NCI-H1417 treated with DMSO at 0.1 percent for 48 hours (cell line): ENCODE measurements around the gene TMEM220.

Source experiments
- DNase-seq: peaks from one replicate; lab custom pipeline; 2025; lab: John Stamatoyannopoulos, UW

Gene TMEM220

DNA sequence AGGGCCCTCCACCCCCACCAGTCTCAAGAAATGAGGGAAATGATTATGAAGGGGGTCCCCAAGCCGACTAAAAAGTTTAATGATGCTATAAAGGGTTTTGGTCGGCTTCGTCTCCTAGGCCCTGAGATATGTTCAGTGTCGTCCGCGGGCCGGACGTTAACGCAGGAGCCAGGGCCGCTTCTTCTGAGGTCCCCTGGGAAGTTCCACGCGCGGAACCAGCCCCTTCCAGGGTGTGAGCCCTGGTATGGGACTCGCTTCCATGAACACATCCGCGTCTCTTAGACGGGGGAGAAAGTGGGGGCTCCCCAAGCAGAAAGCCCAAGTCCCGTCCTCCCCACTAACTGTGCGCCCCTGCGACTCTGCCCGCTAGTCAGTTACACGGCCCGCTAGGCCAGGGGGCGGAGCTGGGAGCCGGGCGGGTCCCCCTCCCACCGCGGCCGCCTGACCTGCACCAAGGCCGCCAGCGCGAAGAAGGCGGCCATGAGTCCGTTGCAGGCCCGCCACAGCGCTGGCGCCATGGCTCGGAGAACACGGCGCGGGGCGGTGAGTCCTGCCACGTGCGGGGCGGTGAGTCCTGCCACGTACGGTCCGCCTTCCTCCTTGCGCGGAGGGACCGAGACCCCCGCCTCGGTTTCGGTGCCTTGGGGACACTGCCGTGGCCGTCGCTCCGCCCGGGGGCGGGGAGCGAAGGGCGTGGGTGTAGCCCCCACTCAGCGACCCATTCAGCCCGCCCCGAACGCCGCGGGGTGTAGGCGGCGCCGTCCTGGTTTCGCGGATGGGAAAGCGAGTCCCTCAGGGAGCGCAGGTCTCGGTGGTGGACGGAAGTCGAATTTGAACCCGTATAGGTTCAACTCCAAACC, at the start of gene TMEM220:
TSS of gene TMEM220 (minus strand) at position 690 of the 860 bp plus-strand sequence. CDS start at position 518, 172 bp downstream.
- no peak for DNase-seq

DNA sequence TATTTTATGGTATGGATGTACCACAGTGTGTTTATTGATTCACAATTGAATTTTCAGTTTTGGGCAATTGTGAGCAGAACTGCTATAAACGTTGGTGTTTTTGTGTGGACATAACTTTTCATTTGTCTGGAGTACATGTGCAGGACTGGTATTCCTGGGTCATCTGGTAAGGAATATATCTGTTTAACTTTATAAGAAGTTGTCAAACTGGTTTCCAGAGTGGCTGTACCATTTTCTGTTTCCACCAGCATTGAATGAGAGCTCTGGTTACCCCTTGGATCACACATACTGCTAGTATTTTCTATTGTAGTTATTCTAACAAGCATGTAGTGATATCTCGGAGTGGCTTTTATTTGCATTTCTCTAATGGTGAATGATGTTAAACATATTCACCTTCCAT, 49.8 kb upstream of the TMEM220 start:
- DNase-seq: no peak

DNA sequence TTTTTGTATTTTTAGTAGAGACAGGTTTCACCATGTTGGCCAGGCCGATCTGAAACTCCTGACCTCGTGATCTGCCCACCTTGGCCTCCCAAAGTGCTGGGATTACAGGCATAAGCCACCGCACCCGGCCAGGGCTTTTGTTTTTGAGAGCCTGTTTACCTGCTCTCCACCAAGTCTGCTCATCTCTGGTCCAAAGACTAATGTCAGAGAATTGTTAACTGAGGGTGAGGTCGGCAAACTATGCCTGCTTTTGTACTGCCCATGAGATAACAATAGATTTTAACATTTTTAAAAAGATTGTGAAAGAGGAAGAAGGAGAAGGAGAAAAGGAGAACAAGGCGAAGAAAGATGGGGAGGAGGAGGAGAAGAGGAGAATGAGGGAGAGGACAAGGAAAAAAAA, 48.1 kb upstream of the TMEM220 start:
- no peak for DNase-seq

- no peak for DNase-seq
Measured at GRCh38 chr17:10777131-10777807, 47.4 kb upstream of the TMEM220 start.

DNA sequence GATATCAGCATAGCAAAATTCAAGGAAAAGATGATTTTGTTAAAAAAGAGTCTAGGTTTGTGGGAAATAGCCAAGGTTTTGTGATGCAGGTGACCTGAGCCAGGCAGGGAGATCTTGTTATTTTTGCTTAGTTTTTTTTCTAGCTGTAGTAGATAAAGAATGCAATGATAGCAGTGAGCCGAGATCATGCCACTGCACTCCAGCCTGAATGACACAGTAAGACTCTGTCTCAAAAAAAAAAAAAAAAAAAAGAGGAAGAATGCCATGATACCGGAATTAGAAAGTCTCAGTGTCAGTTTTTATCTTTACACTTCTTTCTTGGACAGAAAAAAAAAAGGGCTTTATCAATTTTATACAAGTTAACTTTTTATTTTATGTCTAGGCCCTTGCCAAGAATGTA, 46.6 kb upstream of the TMEM220 start:
- no peak for DNase-seq

- DNase-seq: no peak
Measured at GRCh38 chr17:10775740-10776356, 46.0 kb upstream of the TMEM220 start.

- no peak for DNase-seq
Measured at GRCh38 chr17:10775058-10775457, 45.2 kb upstream of the TMEM220 start.

GRCh38 chr17:10773391-10773790, 43.6 kb upstream of the TMEM220 start:
- no peak for DNase-seq

DNA sequence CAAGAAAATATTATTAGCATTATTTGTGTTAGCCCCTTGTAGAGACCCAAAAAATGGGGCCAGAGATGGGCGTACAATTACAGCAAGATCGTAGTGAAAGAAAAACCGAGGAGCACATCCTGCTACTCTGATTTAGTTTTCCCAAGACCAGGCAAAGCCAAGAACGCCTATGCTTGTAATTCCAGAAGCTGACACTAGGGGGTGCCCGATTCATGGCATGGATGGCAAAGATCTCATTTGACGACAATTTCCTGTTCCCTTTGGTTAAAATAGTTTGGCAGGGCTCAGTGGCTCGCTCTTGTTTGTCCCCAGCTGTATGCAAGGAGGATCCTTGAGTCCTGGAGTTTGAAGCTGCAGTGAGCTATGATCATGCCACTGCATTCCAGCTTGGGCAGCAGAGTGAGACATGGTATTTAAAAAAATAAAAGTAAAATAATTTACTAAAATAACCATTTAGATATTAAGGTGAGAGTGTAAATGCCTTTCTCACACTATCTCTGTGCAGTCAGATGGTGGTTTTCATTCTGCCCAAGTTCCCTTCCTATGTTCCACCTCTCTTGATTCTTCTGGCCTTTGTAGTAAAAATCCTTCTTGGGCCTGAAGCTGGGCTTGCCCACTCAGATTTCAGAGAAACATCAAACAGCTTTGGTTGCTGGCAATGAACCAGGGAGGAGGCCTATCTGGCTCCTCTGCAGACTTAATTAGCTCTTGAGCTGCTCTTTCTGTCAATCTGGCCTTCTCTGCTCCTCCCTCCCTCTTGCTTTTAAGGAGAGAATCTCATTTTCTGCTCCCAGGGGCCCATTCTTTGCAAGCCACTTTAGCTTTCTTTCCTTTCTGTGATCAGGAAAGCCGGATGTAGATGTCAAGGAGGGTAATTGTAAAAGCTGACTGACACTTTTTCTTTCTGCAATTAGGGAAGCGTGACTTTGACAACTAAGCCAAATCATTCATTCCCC, 42.9 kb upstream of the TMEM220 start:
- no peak for DNase-seq

DNA sequence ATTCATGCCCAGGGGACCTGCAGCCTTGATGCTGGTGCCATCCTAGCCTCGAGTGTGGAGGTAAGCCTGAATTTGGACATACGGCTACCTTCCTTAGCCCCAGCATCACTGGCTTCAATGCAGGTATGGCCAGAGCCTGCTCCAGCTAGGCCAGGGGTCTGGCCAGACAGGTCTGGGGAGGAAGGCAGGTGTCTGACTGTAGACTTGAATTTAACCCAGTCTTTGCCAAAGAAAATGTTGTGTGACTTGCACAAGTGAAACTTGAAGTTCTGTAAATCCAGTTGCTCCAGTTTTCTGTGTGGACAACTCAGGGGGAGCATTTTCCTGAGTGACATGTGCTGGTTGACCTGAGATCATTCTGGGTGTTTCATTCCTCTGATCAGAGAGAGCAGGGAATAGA, 41.3 kb upstream of the TMEM220 start:
- no peak for DNase-seq

DNA sequence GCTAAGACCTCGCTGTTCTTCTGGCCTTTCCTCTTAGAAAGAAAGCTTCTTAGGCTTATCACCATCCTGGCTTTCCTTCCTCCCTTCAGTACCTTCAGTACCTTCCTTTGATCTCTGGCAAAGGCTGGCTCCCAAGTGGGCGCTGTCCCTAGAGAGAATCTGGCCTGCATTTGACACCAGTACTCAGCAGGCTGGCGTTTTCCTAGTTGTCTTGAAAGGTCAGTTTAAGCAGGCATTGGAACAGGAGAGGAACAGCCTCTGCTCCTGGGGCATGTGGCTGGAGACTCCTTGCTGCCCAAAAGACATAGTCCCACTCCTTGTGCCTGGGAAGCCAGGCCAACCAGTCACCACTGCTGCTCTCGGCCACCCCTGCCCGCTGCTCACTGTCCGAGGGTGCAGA, 40.0 kb upstream of the TMEM220 start:
- no peak for DNase-seq

GRCh38 chr17:10768750-10769251, 39.0 kb upstream of the TMEM220 start:
- DNase-seq: no peak

GRCh38 chr17:10767232-10767631, 37.4 kb upstream of the TMEM220 start:
- DNase-seq: no peak

DNA sequence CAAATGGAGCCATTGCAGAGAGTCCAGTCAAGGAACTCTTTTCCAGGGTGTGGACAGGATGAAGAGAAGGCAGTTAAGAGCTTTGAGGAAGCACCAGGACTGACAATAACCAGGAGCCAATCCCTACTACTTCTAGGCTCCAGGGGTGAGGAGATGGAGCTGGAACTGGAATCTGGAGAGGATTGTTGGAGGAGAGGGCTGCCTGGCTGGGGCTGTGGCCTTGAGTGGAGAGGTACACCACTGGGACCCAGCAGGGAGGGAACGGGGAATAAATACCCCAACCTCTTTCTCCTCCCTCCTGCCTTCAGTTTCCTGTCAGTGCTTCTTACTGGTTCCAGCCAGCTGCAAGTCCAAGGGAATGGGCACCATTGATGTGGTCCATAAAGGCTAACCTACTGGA, 32.2 kb upstream of the TMEM220 start:
- no peak for DNase-seq

GRCh38 chr17:10761281-10761680, 31.5 kb upstream of the TMEM220 start:
- DNase-seq: no peak

- no peak for DNase-seq
Measured at GRCh38 chr17:10758062-10758461, 28.2 kb upstream of the TMEM220 start.

GRCh38 chr17:10757647-10758046, 27.8 kb upstream of the TMEM220 start:
- DNase-seq: no peak

DNA sequence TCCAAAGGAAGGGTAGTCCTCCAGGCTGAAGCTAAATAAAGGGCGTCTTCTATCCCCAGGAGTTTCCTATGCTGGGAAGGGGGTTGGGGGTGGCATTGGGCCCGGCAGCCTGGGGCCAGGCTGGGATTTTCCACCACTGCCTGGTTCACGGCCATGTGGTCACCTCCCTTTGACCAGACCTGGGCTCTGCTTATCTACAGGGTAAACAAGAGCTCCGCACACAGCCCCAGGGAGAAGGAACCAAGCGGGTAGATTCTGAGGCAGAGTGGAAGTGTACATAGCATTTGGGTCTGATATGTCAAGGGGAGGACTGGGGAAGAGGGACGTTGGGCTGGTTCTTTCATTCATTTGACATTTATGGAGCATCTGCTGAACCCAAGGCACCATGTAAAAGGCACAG, 27.2 kb upstream of the TMEM220 start:
- DNase-seq: no peak

- DNase-seq: no peak
Measured at GRCh38 chr17:10756619-10757018, 26.8 kb upstream of the TMEM220 start.

DNA sequence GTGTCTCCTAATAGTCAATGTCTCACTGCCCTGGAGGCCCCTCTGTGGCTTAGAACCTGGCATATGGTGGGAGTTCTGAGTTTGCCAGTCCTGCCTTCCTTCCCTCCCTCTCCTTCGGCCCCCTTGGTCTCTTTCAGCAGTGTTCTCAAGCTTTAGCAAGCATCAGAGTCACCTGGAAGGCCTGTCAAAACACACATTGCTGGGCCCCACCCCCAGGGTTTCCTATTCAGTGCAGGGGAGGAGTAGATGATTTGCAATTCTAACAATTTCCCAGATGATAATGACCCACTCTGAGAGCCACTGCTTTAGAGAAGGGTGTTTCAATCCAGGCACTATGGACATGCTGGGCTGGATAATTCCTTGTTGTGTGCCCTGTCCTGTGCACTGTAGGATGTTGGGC, 26.4 kb upstream of the TMEM220 start:
- DNase-seq: no peak

DNA sequence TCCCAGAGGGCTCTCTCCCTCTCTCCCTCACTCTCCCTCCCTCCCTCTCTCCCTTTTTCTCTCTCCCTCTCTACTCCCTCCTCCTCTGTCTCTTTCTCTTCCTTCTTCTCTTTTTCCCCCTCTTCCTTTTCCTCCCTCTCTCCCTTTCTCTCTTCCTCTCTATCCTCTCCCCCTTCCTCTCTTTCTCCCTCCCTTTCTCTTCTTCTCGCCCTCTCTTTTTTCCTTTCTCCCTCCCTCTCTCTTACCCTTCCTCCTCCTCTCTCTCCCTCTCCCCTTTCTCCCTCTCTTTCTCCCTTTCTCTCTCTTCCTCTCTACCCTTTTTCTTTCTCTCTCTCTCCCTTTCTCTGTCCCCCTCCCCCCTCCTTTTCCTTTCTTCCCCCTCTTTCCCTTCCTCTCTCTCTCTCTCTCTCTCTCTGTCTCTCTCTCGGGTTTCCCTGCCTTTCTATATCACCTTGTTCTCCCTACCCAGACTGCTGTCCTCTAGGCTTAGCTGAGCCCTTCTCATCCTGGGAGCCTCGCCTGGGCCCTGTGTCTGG, 25.8 kb upstream of the TMEM220 start:
- DNase-seq: no peak
